Measurements from ENCODE around the gene TGM1.
"Not testable (repeated sequence)": the region's sequence is repeated elsewhere in the genome, so short reads cannot be mapped to it uniquely, and the experiment has no call there.

Gene TGM1

DNA sequence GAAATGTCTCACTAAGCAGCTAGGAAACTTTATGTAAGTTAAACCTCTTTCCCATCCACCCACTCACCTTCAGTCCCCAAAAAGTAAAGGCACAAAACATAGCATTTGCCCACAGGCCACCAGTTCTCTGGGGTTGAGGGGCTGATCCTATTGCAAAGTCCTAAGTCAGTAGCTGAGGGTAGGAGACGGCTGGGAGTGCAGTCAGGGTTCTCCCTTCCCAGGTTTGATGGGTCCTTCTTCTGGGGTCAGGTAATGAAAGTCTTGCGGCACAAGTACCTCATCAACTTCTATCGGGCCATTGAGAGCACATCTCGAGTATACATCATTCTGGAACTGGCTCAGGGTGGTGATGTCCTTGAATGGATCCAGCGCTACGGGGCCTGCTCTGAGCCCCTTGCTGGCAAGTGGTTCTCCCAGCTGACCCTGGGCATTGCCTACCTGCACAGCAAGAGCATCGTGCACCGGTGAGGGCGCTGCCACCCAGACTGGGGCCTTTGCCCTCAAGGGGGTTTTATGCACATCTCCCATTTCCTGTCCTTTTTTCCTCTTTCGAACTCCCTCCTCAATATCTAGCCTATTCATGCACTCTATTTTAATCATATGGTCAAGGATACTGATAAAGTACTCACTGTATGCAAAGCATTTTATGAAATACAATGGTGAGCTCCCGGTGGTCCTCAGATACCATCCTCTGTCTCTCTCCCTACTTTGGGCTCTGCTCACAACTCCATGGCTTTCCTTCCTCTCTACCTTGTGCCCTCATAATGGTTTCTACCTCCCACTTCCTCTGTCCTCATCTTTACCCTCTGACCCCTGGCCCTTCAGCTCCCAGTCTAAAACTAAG, 56.5 kb downstream of the TGM1 start:
- DNase-seq (ENCODE audit: low spot score): no peak

DNA sequence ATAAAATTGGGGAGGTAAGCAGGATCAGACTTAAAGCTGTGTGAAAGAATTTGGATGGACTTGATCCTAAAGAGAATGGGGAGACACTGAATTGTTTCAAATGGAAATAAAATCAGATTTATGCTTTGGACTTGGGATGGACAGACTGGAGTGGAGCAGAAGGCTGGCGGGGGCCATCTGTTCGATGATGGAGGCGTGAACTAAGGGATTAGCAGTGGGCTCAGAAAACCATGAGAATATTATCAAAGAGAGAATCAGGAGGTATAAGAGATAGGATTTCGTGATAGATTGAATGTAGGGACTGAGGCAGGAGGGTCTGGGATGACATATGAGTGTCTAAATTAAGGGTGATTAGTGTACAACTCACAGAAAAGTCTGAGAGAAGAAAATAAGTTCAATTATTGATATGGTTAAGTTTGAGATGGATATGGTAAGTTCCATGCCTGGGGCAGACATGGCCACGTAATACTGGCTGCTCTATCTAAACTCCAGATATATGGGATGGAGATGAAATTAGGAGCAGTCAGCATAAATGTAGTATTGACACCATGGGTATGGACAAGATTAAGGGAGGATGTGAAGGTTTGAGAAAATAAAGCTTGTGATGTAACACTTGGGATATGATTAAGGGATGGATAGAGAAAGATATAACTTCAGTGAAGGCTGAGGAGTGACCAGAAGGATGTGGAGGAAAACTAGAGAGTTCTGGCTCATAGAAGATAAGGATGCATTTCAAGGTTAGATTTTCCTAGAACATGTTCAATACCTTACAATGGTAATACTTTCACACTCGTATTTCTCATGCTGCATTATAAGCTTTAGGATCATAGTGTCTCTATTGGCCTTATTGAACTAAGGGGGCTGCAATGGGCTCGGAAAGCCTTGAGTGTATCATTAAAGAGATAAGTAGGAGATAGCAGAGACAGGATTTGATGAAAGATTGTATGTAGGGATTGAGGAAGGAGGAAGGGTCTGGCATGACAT, 58.5 kb downstream of the TGM1 start:
- no peak for DNase-seq (ENCODE audit: low spot score)

DNA sequence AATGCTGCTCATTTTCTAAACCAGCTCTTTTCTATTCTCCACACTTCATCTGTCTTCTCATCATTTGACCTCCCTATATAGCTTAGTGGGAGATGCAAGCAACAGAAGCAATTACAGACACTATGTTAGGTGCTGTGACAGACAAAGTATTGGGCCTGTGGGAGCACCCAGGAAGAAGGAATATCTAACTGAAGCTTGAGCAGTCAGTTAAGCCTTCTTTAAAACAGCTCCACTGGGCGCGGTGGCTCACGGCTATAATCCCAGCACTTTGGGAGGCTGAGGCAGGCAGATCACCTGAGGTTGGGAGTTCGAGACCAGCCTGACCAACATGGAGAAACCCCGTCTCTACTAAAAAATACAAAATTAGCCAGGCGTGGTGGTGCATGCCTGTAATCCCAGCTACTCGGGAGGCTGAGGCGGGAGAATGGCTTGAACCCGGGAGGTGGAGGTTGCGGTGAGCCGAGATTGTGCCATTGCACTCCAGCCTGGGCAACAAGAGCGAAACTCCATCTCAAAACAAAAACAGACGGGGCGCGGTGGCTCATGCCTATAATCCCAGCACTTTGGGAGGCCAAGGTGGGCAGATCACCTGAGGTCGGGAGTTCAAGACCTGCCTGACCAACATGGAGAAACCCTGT, 59.6 kb downstream of the TGM1 start:
- DNase-seq (ENCODE audit: low spot score): not testable (repeated sequence)

DNA sequence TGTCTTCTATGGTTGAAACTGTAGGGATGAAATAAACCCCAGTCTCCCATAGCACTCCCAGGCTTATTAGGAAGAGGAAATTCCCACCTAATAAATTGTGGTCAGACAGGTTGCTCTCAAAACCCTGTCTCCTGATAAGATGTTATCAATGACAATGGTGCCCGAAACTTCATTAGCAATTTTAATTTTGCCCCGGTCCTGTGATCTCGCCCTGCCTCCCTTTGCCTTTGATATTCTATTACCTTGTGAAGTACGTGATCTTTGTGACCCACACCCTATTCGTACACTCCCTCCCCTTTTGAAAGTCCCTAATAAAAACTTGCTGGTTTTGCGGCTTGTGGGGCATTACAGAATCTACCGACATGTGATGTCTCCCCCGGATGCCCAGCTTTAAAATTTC, 60.4 kb downstream of the TGM1 start:
- DNase-seq (ENCODE audit: low spot score): not testable (repeated sequence)
